Mesothelial cell of epicardium (in vitro differentiated cells): ENCODE data around the gene ZRANB1. TPM values are rescaled to one million over a fixed set of nuclear protein-coding genes. Genes with fewer than 3 reads are reported as not detected.
A peak's percentile ranks its signal among the peaks of the same experiment; 100 is the strongest.

ENCODE experiments used
- DNase-seq, 2 experiments: peaks; one replicate each; pipeline ENCODE4 v3.0.0; 2021; ENCODE audit warnings: low spot score in 2 of 2; ENCODE audit not compliant: unreplicated experiment in 2 of 2
- H3K27ac Mint-ChIP-seq: 2 replicates; pipeline ENCODE4 v1.8.0; 2021; ENCODE audit warnings: mixed read lengths
- H3K27me3 Mint-ChIP-seq: 2 replicates; pipeline ENCODE4 v1.8.0; 2021; ENCODE audit warnings: low read depth, mixed read lengths
- H3K36me3 Mint-ChIP-seq: 2 replicates; pipeline ENCODE4 v1.8.0; 2021; ENCODE audit warnings: mixed read lengths
- H3K4me1 Mint-ChIP-seq: 2 replicates; pipeline ENCODE4 v1.8.0; 2021; ENCODE audit warnings: mixed read lengths
- H3K4me3 Mint-ChIP-seq: 2 replicates; pipeline ENCODE4 v1.8.0; 2021; ENCODE audit warnings: mild to moderate bottlenecking, moderate library complexity, mixed read lengths
- H3K9me3 Mint-ChIP-seq: 2 replicates; pipeline ENCODE4 v1.8.0; 2021; ENCODE audit warnings: mixed read lengths
- total RNA-seq: library from RNA; stranded (reverse); gene quantifications from 3 replicates; pipeline ENCODE4 v1.2.1, GENCODE V29; 2021
- TF ChIP-seq, protein P1 (sequence below): fragments of 200-600 bp; sonication (generic); IDR thresholded peaks from one replicate; pipeline ENCODE4 v1.5.0; 2021; ENCODE audit warnings: antibody characterized with exemption; ENCODE audit not compliant: unreplicated experiment

ZRANB1 gene
- total RNA-seq, 1 donor from 2014 or later, result 30.8 TPM

DNA sequence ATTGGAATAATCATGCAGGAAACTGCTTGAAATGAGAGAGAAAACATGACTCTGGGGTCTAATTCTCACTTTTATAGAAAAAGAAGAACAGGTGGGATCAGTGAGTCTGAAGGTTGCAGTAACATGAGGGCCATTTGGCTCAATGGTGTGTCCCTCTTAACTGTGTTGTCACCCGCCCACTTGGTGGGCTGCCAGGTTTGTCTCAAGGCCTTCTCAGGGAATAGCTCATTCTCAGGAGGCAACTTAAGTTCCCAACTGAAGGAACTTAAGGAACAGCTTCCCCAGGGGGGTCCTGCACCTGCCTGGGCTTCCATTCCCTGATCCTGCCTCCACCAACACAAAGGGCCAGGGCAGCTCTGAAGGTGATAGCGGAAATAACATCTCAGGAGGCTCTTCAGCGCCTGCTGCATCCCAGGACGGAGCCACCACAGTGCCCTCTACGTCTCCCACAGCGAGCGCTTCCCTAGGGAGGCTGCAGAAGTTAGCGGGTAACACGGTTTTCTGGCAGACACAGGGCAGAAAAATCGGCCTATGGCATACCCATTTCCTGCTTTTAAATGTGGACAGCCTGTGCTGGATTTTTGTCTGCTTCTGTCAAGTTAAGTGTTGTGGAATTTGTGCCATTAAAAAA, 88.8 kb downstream of the ZRANB1 start:
- Mint-ChIP-seq H3K4me3 (no peak overlapping the region), H3K4me1 (peaks cover 37% of the 10 kb centered on the region), H3K36me3 (peaks cover 12% of the 10 kb centered on the region), H3K27ac (no peak overlapping the region), H3K9me3 (no peaks in the 10 kb centered on the region), H3K27me3 (no peaks in the 10 kb centered on the region)
- DNase-seq, result no peak
- TF ChIP-seq, protein P1, sequence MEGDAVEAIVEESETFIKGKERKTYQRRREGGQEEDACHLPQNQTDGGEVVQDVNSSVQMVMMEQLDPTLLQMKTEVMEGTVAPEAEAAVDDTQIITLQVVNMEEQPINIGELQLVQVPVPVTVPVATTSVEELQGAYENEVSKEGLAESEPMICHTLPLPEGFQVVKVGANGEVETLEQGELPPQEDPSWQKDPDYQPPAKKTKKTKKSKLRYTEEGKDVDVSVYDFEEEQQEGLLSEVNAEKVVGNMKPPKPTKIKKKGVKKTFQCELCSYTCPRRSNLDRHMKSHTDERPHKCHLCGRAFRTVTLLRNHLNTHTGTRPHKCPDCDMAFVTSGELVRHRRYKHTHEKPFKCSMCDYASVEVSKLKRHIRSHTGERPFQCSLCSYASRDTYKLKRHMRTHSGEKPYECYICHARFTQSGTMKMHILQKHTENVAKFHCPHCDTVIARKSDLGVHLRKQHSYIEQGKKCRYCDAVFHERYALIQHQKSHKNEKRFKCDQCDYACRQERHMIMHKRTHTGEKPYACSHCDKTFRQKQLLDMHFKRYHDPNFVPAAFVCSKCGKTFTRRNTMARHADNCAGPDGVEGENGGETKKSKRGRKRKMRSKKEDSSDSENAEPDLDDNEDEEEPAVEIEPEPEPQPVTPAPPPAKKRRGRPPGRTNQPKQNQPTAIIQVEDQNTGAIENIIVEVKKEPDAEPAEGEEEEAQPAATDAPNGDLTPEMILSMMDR, result no peak

DNA sequence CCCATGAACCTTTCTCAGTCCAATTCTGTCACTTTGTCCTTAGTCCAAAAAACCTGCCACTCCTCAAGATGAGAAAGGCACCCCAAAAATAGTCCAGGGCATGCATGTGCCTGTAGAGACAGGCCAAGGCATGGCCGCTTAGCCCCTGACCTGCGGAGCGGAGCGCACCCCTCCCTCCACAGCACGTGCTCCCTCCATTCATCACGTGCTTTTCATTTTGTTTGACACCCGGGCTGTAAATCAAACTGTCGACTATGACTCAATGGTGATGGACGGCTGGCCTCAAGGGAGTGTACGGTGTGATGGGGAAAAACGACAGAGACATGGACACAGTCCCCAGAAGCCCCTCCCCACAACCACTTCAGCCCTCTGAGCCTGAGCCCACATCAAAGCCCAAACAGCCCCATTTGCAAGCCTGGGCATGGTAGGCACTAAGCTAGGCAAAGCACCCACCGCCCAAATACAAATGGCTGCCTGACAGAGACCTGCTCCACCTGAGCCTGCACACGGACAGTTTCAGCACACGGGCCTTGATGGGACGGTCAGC, 90.6 kb downstream of the ZRANB1 start:
- H3K9me3 Mint-ChIP-seq, result no peaks in the 10 kb centered on the region
- H3K27ac Mint-ChIP-seq, result no peak overlapping the region
- H3K4me3 Mint-ChIP-seq, result no peak overlapping the region
- H3K36me3 Mint-ChIP-seq, result peaks cover 18% of the 10 kb centered on the region
- no peak for DNase-seq
- no peaks in the 10 kb centered on the region for H3K27me3 Mint-ChIP-seq
- TF ChIP-seq, protein P1, result no peak
- H3K4me1 Mint-ChIP-seq, result peaks cover 45% of the 10 kb centered on the region

DNA sequence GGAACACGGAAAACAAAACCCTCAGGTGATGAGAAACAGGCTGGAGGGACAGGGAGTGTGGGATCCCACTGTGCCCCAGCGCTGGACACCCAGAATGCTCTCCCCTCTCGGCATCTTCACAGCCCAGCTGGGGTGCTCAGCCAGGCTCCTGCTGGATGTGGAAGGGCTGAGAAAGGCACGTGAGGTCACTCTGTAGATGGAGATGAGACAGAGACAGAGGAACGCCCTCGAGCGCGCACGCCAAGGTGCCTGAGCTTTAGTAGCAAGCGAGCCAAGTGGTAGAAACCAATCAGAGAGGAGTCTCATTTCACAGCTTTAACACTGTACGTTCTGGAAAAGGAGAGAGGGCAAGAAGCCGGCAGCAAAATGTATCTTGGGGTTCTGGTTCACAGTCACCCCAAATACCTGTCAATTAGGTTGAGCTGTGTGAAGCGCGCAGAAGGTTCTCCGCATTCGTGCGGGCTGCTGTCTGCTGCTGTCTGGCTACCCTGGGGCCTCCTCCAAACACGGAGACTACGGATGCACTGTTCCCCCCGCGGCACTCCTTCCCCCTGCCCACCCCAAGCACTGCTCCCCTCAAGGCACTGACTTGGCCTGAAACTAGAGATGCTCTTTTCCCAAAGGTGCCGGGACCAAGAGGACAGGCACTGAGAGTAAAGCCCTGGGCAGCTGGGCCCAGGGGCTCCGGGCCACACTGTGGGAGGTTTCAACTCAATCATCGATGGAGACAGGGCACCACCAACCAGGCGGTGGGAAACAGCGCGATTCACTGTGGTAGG, 91.4 kb downstream of the ZRANB1 start:
- Mint-ChIP-seq H3K9me3 (no peaks in the 10 kb centered on the region), H3K27ac (peak overlapping the region; percentile 61), H3K4me1 (peaks cover 50% of the 10 kb centered on the region)

DNA sequence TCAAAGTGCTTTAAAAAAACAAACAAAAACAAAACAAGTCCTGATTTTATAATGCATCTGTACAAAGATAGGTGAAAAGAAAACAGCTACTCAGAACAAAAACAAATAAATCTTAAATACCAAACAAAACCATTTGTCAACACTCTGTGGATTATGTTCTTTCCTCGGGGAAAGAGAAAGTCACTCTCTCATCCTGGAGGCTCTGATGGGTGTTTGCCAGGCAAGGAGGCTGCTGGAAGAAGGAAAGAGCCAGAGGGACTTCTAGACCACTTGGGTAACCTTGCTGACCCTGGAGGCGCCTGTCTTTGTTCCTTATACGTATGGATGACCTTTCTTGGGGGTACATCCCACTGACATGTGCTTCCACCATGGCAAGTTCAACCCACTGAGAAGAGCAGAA, 92.8 kb downstream of the ZRANB1 start:
- no peak overlapping the region for H3K4me3 Mint-ChIP-seq
- no peaks in the 10 kb centered on the region for H3K27me3 Mint-ChIP-seq
- DNase-seq, result no peak
- no peaks in the 10 kb centered on the region for H3K9me3 Mint-ChIP-seq
- H3K4me1 Mint-ChIP-seq, result peaks cover 54% of the 10 kb centered on the region
- TF ChIP-seq, protein P1, result no peak
- peak overlapping the region; percentile 87 for H3K27ac Mint-ChIP-seq
- peaks cover 19% of the 10 kb centered on the region for H3K36me3 Mint-ChIP-seq

More for the DNA sequence above, 91.4 kb downstream of the ZRANB1 start:
- no peak for DNase-seq
- TF ChIP-seq, protein P1, result no peak
- no peaks in the 10 kb centered on the region for H3K27me3 Mint-ChIP-seq
- no peak overlapping the region for H3K4me3 Mint-ChIP-seq
- H3K36me3 Mint-ChIP-seq, result peaks cover 19% of the 10 kb centered on the region

DNA sequence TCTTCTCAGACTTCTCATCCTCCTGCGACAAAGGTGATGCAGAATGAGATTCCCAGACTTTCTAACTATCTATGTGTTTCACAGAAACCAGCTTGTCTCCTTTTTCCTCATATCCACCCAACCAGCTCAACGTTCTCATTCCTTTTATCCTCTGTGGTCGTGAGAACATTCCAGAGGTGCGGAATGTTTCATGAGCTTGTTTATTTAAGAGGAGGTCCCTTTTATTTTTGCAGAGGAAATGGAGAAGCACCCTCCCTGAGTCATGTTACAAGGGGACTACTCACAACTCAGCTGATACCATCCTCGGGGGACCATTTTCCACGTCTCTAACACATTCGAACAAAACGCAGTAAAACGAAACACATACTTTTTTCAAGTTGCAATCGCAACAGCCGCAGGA, 93.2 kb downstream of the ZRANB1 start:
- Mint-ChIP-seq H3K9me3 (no peaks in the 10 kb centered on the region), H3K27ac (peak overlapping the region; percentile 87), H3K4me1 (peaks cover 55% of the 10 kb centered on the region), H3K27me3 (no peaks in the 10 kb centered on the region), H3K36me3 (peaks cover 19% of the 10 kb centered on the region), H3K4me3 (no peak overlapping the region)
- no peak for DNase-seq
- TF ChIP-seq, protein P1, result no peak
